Measurements from ENCODE around the gene POC1B.

POC1B gene

GRCh38 chr12:89493670-89494302 lies 32.1 kb downstream of the POC1B start:
- no peak for DNase-seq

- DNase-seq, result no peak
Observed at GRCh38 chr12:89492883-89493282, 33.0 kb downstream of the POC1B start.

- DNase-seq, result no peak
Observed at GRCh38 chr12:89490922-89491321, 34.9 kb downstream of the POC1B start.

- no peak for DNase-seq
Observed at GRCh38 chr12:89486264-89486663, 39.6 kb downstream of the POC1B start.

GRCh38 chr12:89484470-89484869 lies 41.4 kb downstream of the POC1B start:
- no peak for DNase-seq

- DNase-seq, result no peak
Observed at GRCh38 chr12:89481213-89481914, 44.5 kb downstream of the POC1B start.

- DNase-seq, result no peak
Observed at GRCh38 chr12:89479982-89480381, 45.9 kb downstream of the POC1B start.

GRCh38 chr12:89477633-89478279 lies 48.1 kb downstream of the POC1B start:
- no peak for DNase-seq

- DNase-seq, result no peak
Observed at GRCh38 chr12:89476904-89477595, 48.8 kb downstream of the POC1B start.

- no peak for DNase-seq
Observed at GRCh38 chr12:89476232-89476631, 49.6 kb downstream of the POC1B start.

GRCh38 chr12:89475203-89475990 lies 50.5 kb downstream of the POC1B start:
- DNase-seq, result no peak

GRCh38 chr12:89474615-89475014 lies 51.2 kb downstream of the POC1B start:
- no peak for DNase-seq

GRCh38 chr12:89472508-89472907 lies 53.3 kb downstream of the POC1B start:
- DNase-seq, result no peak

- DNase-seq, result no peak
Observed at GRCh38 chr12:89470741-89471509, 54.9 kb downstream of the POC1B start.

- DNase-seq, result no peak
Observed at GRCh38 chr12:89469361-89469760, 56.5 kb downstream of the POC1B start.

GRCh38 chr12:89468648-89469326 lies 57.1 kb downstream of the POC1B start:
- no peak for DNase-seq

GRCh38 chr12:89468017-89468416 lies 57.8 kb downstream of the POC1B start:
- no peak for DNase-seq

- no peak for DNase-seq
Observed at GRCh38 chr12:89464974-89465592, 60.8 kb downstream of the POC1B start.

GRCh38 chr12:89461649-89462612 lies 63.9 kb downstream of the POC1B start:
- DNase-seq, result no peak

GRCh38 chr12:89461190-89461589 lies 64.7 kb downstream of the POC1B start:
- DNase-seq, result no peak

Data from stimulated activated CD4-positive, alpha-beta T cell treated with anti-CD3 and anti-CD28 coated beads, Interleukin-1b, Interleukin-23, amount 100 ng/mL, for 48 hours (primary cell).